Retinal pigment epithelial cell (primary cell): Measurements from ENCODE around the gene TECPR2.

ENCODE experiments used
- DNase-seq: peaks from one replicate; pipeline ENCODE4 v3.0.0-alpha.2; 2010; ENCODE audit warnings: low read depth
- H3K4me3 ChIP-seq: 2 replicates; pipeline ENCODE4 v1.5.1; 2011; ENCODE audit warnings: mild to moderate bottlenecking, low read length, control low read depth, moderate library complexity
- CTCF ChIP-seq: conservative IDR thresholded peaks from 2 replicates; pipeline ENCODE4 v1.5.1; 2011; ENCODE audit warnings: low read depth, low read length, control low read depth, inconsistent platforms

TECPR2 gene

DNA sequence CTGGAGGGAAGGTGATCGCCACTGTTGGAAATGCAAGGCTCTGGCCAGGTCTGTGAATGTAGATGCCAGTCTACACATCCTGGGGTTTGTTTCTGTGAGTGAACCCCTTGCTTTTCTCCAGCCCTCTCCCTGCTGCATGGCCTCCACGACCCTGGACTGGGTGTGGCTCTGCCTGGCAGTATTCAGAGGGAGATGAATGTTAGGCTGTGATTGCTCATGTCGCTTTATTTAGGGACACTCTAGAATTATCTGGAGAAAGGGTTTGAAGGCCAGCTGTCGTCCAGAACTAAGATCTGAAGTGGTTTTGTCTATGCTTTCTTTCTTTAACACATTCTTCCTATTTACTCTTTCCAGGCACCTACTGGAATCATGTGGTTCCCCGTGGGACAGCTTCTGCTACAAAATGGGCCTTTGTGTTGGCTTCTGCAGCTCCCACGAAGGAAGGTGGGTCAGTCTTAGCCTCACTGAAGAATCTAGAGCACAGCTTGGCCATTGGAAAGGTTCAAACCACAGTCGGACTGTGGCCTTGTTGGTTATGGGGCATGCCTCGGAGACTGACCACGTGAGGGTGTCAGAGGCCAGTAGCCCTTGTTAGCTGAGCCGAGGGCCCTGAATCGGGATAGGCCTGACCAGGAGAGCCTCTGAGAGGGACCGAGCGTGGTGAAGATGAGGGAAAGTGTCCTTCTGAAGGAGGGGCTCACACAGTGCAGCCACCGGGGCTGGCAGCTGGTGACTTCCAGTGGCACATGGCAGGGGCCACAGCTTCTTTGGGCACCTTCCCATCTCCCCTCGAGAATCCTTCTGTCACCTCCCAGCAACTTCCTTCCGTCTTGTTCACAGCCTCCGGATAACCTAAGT is 87.7 kb downstream of the TECPR2 start:
- TF ChIP-seq CTCF: no peak
- no peak for DNase-seq
- no peak overlapping the region for H3K4me3 ChIP-seq

GRCh38 chr14:102451064-102451352 is 88.3 kb downstream of the TECPR2 start:
- no peak for TF ChIP-seq CTCF
- no peak overlapping the region for H3K4me3 ChIP-seq
- DNase-seq: no peak

DNA sequence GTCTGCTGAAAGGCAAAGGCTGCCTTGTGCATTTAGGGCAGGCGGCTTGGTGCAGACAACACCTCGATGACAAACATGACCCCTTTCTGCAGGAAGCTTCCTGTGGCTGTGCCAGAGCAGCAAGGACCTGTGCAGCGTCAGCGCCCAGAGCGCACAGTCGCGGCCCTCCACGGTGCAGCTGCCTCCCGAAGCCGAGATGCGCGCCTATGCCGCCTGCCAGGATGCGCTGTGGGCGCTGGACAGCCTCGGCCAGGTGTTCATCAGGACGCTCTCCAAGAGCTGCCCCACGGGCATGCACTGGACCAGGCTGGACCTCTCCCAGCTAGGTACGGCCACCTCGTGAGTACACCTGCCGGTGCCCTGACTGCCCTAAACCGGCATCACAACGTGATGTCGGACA is 89.6 kb downstream of the TECPR2 start:
- DNase-seq: no peak
- TF ChIP-seq CTCF: no peak
- H3K4me3 ChIP-seq: no peak overlapping the region

DNA sequence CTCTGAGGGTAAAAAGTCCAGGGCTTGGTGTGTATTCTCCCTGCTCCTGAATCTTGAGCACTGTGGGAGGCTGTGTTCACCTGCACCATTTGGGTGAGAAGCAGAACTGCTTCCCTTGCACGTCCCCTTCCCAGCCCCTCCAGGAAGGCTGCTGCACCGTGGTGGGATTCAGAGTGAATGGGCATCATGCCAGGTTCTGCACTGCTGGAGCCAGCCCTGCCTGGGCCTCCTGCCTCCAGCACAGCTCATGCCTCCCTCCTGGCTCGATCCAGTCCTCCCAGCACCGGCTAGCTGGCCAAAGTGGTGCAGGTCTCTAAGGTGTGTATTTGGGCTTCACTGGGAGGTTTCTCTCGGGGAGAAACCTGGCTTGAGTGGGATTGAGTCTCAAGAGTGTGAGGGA is 92.0 kb downstream of the TECPR2 start:
- no peak overlapping the region for H3K4me3 ChIP-seq
- no peak for TF ChIP-seq CTCF
- no peak for DNase-seq

DNA sequence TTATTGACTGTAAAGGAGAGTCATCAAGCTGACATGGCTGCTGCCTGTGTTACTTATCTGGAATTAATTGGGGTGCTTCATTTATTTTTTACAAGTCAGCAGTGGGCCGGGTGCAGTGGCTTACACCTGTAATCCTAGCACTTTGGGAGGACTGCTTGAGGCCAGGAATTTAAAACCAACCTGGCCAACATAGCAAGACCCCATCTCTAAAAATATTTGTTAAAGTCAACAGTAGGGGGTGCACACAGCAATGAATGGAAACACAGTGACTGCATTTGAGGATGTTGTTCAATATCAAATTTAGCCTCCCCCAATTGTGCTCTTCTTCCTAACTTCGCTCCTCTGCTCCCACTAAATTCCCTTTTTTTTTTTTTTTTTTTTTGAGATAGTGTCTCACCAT is 94.8 kb downstream of the TECPR2 start:
- no peak for TF ChIP-seq CTCF
- no peak for DNase-seq

GRCh38 chr14:102461490-102462338 is 99.0 kb downstream of the TECPR2 start:
- H3K4me3 ChIP-seq: no peak overlapping the region
- TF ChIP-seq CTCF: no peak
- DNase-seq: no peak

More for the DNA sequence above, 94.8 kb downstream of the TECPR2 start:
- no peak overlapping the region for H3K4me3 ChIP-seq
